Fibroblast of lung (primary cell): ENCODE measurements around the gene SH3BGRL2. TPM values are rescaled to one million over a fixed set of nuclear protein-coding genes. Genes with fewer than 3 reads are reported as not detected.

Experiments
- DNase-seq, 2 donors: peaks; one replicate each; pipeline versions ENCODE4 v3.0.0 to v3.0.0-alpha.2; 2010; ENCODE audit warnings: low read depth in 2 of 2
- H2AFZ ChIP-seq: 2 replicates; pipeline ENCODE4 v1.5.1; 2012; ENCODE audit warnings: low read length, control low read depth, inconsistent platforms
- H3K27ac ChIP-seq: 2 replicates; pipeline ENCODE4 v1.5.1; 2011; ENCODE audit warnings: low read length, control low read depth; ENCODE audit not compliant: insufficient read depth
- H3K27me3 ChIP-seq: 2 replicates; pipeline ENCODE4 v1.5.1; 2011; ENCODE audit warnings: mild to moderate bottlenecking, low read length; ENCODE audit not compliant: control insufficient read depth, insufficient read depth
- H3K36me3 ChIP-seq: 2 replicates; pipeline ENCODE4 v1.5.1; 2011; ENCODE audit warnings: low read length; ENCODE audit not compliant: control insufficient read depth, insufficient read depth
- H3K4me1 ChIP-seq: 2 replicates; pipeline ENCODE4 v1.5.1; 2011; ENCODE audit warnings: low read length; ENCODE audit not compliant: control insufficient read depth, insufficient read depth; ENCODE audit errors: extremely low read depth
- H3K4me2 ChIP-seq: 2 replicates; pipeline ENCODE4 v1.5.1; 2011; ENCODE audit warnings: low read length, control low read depth; ENCODE audit not compliant: insufficient read depth; ENCODE audit errors: extremely low read depth
- H3K4me3 ChIP-seq, 4 experiments: fragments of 200-600 bp in 1 of 4; sonication (generic) in 1 of 4; replicated peaks in 1 of 4; 2 replicates each; pipeline ENCODE4 v1.5.1; 2011 to 2016; ENCODE audit warnings: low read length in 4 of 4, low read depth in 3 of 4, mild to moderate bottlenecking in 3 of 4, control low read depth in 2 of 4, inconsistent platforms in 1 of 4, mixed read lengths in 1 of 4; ENCODE audit not compliant: insufficient read depth in 1 of 4; ENCODE audit errors: control extremely low read depth in 1 of 4
- H3K79me2 ChIP-seq: 2 replicates; pipeline ENCODE4 v1.5.1; 2012; ENCODE audit warnings: mild to moderate bottlenecking, low read length, inconsistent platforms; ENCODE audit not compliant: control insufficient read depth, insufficient read depth
- H3K9ac ChIP-seq: 2 replicates; pipeline ENCODE4 v1.5.1; 2011; ENCODE audit warnings: mild to moderate bottlenecking, low read length, control low read depth; ENCODE audit not compliant: insufficient read depth
- H3K9me3 ChIP-seq: 2 replicates; pipeline ENCODE4 v1.5.1; 2012; ENCODE audit warnings: low read depth, low read length; ENCODE audit not compliant: control insufficient read depth, insufficient read depth
- H4K20me1 ChIP-seq: 2 replicates; pipeline ENCODE4 v1.5.1; 2011; ENCODE audit warnings: low read length; ENCODE audit not compliant: control insufficient read depth, insufficient read depth; ENCODE audit errors: extremely low read depth
- CTCF ChIP-seq, 2 donors: IDR thresholded peaks in 1 of 2; conservative IDR thresholded peaks in 1 of 2; 1 replicate in 1 of 2; 2 replicates in 1 of 2; pipeline ENCODE4 v1.5.1; 2011 to 2012; ENCODE audit warnings: low read length in 2 of 2, control low read depth in 1 of 2, inconsistent platforms in 1 of 2, low read depth in 1 of 2, mild to moderate bottlenecking in 1 of 2
- EZH2 ChIP-seq: IDR thresholded peaks from 2 replicates; pipeline ENCODE4 v1.5.1; 2012; ENCODE audit warnings: low read length, control low read depth, mild to moderate bottlenecking; ENCODE audit errors: missing control alignments
- polyA minus RNA-seq: library from RNA; depleted of rRNA, polyadenylated mRNA; stranded (reverse); fragments of >200 nt; gene quantifications from 2 replicates; pipeline ENCODE4 v1.2.3, GENCODE V29; 2011; ENCODE audit warnings: low replicate concordance
- polyA plus RNA-seq, 2 donors: library from polyadenylated mRNA; depleted of rRNA in 1 of 2; stranded (reverse) in 1 of 2; unstranded in 1 of 2; fragments of >200 nt; gene quantifications; 2 replicates each; pipeline ENCODE4 v1.2.1, GENCODE V29; 2011 to 2012; ENCODE audit warnings: missing spikeins in 1 of 2
- total RNA-seq: library from RNA; depleted of rRNA; stranded (reverse); fragments of >200 nt; gene quantifications from 2 replicates; pipeline ENCODE4 v1.2.1, GENCODE V29; 2014

SH3BGRL2 gene
- 3.3 and 4.3 TPM in 2 replicates for total RNA-seq
- 1.5 and 2.8 TPM in 2 replicates for polyA plus RNA-seq
- 1.0 and 1.8 TPM in 2 replicates for polyA plus RNA-seq (2012)
- 0.30 and 0.82 TPM in 2 replicates for polyA minus RNA-seq

- Histone ChIP-seq H3K4me3 (peak within 1 kb of the TSS; percentile 56 to 71 (median 64)), H3K27ac (no peak within 1 kb of the TSS), H3K9me3 (no peaks in the 10 kb centered on the region), H4K20me1 (no peaks in the 10 kb centered on the region), H3K9ac (no peak within 1 kb of the TSS), H3K4me1 (no peaks in the 10 kb centered on the region), H3K79me2 (no peaks in the 10 kb centered on the region), H3K27me3 (peaks cover 3% of the 10 kb centered on the region), H2AFZ (peak within 1 kb of the TSS; percentile 65), H3K36me3 (no peaks in the 10 kb centered on the region), H3K4me2 (peak within 1 kb of the TSS; percentile 38)
- peak; percentile 64 to 74 for DNase-seq
- TF ChIP-seq EZH2 (no peak), CTCF (conservative IDR thresholded peaks at IDR 0.05 in 1 of 2, IDR thresholded peaks at IDR 0.05 in 1 of 2; ENCODE audit: low read depth in 1 of 2, low read length in 2 of 2) (no peak)
Measured at GRCh38 chr6:79630883-79631692, at the start of gene SH3BGRL2. TSS of gene SH3BGRL2 (plus strand) at chr6:79631329. CDS start at chr6:79631462, 133 bp downstream.

GRCh38 chr6:79584332-79584731 is 46.8 kb upstream of the SH3BGRL2 start:
- no peak overlapping the region for H3K4me3 ChIP-seq
- H3K27me3 ChIP-seq, result no peaks in the 10 kb centered on the region
- H3K27ac ChIP-seq, result no peak overlapping the region
- TF ChIP-seq EZH2 (no peak), CTCF (conservative IDR thresholded peaks at IDR 0.05 in 1 of 2, IDR thresholded peaks at IDR 0.05 in 1 of 2; ENCODE audit: low read depth in 1 of 2, low read length in 2 of 2) (no peak)
- no peak overlapping the region for H3K9ac ChIP-seq
- no peak overlapping the region for H2AFZ ChIP-seq
- no peaks in the 10 kb centered on the region for H3K36me3 ChIP-seq
- H4K20me1 ChIP-seq, result no peaks in the 10 kb centered on the region
- DNase-seq, result no peak
- H3K79me2 ChIP-seq, result no peaks in the 10 kb centered on the region
- no peaks in the 10 kb centered on the region for H3K4me1 ChIP-seq
- H3K9me3 ChIP-seq, result no peaks in the 10 kb centered on the region
- H3K4me2 ChIP-seq, result no peak overlapping the region

GRCh38 chr6:79586548-79586947 is 44.6 kb upstream of the SH3BGRL2 start:
- Histone ChIP-seq H3K36me3 (no peaks in the 10 kb centered on the region), H3K9ac (no peak overlapping the region), H3K4me2 (no peak overlapping the region), H3K9me3 (no peaks in the 10 kb centered on the region), H2AFZ (no peak overlapping the region), H3K79me2 (no peaks in the 10 kb centered on the region), H3K4me3 (no peak overlapping the region), H3K4me1 (no peaks in the 10 kb centered on the region), H3K27ac (no peak overlapping the region), H3K27me3 (no peaks in the 10 kb centered on the region), H4K20me1 (no peaks in the 10 kb centered on the region)
- TF ChIP-seq CTCF (conservative IDR thresholded peaks at IDR 0.05 in 1 of 2, IDR thresholded peaks at IDR 0.05 in 1 of 2; ENCODE audit: low read depth in 1 of 2, low read length in 2 of 2) (peak; percentile 53 to 69), EZH2 (no peak)
- peak in 1 of 2 donors; percentile 55 for DNase-seq
